Ishikawa (cell line): ENCODE measurements around the gene ITPKA.

Source experiments
- CEBPB ChIP-seq: IDR thresholded peaks from 2 replicates; pipeline ENCODE4 v1.6.1; 2012
- CREB1 ChIP-seq: IDR thresholded peaks from 2 replicates; pipeline ENCODE4 v1.6.1; 2012; ENCODE audit warnings: low read depth
- EGR1 ChIP-seq: IDR thresholded peaks from 2 replicates; pipeline ENCODE4 v1.6.1; 2012
- EP300 ChIP-seq: IDR thresholded peaks from 2 replicates; pipeline ENCODE4 v1.6.1; 2012; ENCODE audit warnings: borderline replicate concordance
- FOXM1 ChIP-seq: IDR thresholded peaks from 2 replicates; pipeline ENCODE4 v1.6.1; 2012; ENCODE audit warnings: low read depth, borderline replicate concordance
- MAX ChIP-seq: IDR thresholded peaks from 2 replicates; pipeline ENCODE4 v1.6.1; 2012
- NFIC ChIP-seq: IDR thresholded peaks from 2 replicates; pipeline ENCODE4 v1.6.1; 2012
- RAD21 ChIP-seq: IDR thresholded peaks from 2 replicates; pipeline ENCODE4 v1.6.1; 2012; ENCODE audit warnings: low read depth
- REST ChIP-seq: IDR thresholded peaks from 2 replicates; pipeline ENCODE4 v1.6.1; 2012; ENCODE audit warnings: low read depth, mild to moderate bottlenecking
- TAF1 ChIP-seq: IDR thresholded peaks from 2 replicates; pipeline ENCODE4 v1.6.1; 2012; ENCODE audit warnings: low read depth, mild to moderate bottlenecking
- TCF12 ChIP-seq: IDR thresholded peaks from 2 replicates; pipeline ENCODE4 v1.6.1; 2012; ENCODE audit warnings: low read depth
- TEAD4 ChIP-seq: IDR thresholded peaks from 2 replicates; pipeline ENCODE4 v1.6.1; 2012
- USF1 ChIP-seq: IDR thresholded peaks from 2 replicates; pipeline ENCODE4 v1.6.1; 2012
- YY1 ChIP-seq: IDR thresholded peaks from 2 replicates; pipeline ENCODE4 v1.6.1; 2012; ENCODE audit warnings: low read depth
- ZBTB7A ChIP-seq: IDR thresholded peaks from 2 replicates; pipeline ENCODE4 v1.6.1; 2012; ENCODE audit warnings: low read depth

The ITPKA gene

GRCh38 chr15:41502795-41503668, 9.4 kb downstream of the ITPKA start:
- TF ChIP-seq CREB1 (no peak), RAD21 (no peak), REST (no peak), FOXM1 (no peak), EP300 (no peak), MAX (no peak), USF1 (no peak), TEAD4 (no peak), TCF12 (no peak)

DNA sequence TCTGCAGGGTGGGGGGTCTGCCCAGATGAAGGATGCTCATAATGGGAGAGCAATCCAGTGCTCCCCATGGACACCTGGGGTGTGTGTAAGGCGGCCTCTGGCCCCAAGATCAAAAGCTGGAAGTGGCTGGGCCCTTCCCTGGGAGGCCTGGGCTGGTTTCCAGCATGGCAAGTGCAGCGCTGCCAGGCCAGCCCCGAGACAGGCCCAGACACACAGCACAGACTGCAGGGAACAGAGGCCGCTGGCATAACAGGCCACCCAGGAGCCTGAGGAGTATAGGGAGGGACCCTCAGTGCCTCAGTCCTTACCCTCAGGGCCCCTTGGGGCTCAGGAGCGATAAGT, 10.0 kb downstream of the ITPKA start:
- no peak for TF ChIP-seq TAF1
- no peak for TF ChIP-seq MAX
- TF ChIP-seq EGR1 = no peak
- TF ChIP-seq TCF12 = no peak
- no peak for TF ChIP-seq TEAD4
- TF ChIP-seq RAD21 = no peak
- no peak for TF ChIP-seq USF1
- no peak for TF ChIP-seq ZBTB7A
- no peak for TF ChIP-seq YY1
- TF ChIP-seq CEBPB = no peak
- no peak for TF ChIP-seq NFIC
- TF ChIP-seq FOXM1 = no peak
- TF ChIP-seq EP300 = no peak
- TF ChIP-seq REST = no peak
- no peak for TF ChIP-seq CREB1

DNA sequence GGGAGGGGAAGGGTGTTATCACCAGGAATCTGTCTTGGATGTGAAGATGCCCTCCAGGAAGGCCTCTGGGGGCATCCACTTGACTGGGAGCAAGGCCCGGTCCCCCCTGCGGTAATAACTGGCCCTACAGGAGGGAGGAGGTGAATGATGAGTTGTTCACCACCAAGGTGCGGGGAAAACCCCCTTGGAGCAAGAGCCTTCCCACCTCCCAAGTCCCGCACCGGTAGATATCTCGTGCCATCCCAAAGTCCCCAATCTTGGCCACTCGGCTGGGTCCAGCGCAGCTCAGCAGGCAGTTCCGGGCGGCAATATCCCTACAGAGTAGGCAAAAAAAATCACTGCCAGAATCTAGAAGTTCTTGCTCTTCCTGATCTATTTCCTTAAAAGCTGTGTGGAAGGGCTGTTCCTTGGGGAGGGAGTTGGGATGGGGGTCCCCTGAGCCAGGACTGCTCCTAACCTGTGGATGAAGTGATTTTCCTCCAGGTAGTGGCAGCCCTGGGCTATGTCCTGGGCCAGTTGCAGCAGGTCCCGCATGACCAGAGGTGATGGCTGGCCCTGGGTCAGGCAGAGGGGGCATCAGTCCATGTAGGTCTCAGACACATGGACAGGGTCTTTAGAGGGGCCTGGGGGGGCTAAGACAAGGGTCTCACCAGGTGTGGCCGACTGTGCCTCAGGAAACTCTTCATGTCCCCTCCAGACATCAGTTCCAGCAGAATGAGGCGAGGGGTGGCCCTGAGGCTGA, 11.2 kb downstream of the ITPKA start:
- TF ChIP-seq CREB1 (no peak), TCF12 (no peak), EGR1 (no peak), ZBTB7A (no peak)

DNA sequence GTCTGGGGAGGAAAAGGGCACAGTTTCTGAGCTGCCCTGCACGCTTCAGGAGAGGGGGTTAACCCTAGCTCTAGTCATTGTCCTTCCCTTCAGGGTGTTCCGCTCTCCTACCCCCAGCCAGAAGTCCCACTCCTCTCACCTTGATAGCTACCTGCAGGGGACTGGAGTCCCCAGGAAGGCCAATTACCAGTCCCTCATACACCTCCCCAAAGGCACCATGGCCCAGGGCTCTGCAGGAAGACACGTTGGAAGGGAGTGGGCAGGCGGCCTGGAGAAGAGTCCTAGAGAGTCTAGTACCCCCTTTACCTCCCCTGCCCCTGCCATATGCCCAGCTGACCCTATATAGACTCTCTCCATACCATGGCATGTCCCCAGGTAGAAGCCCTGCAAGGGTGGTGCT, 12.1 kb downstream of the ITPKA start:
- no peak for TF ChIP-seq MAX
- TF ChIP-seq REST = no peak
- TF ChIP-seq TAF1 = no peak
- TF ChIP-seq YY1 = no peak
- no peak for TF ChIP-seq EGR1
- no peak for TF ChIP-seq USF1
- TF ChIP-seq CREB1 = no peak
- no peak for TF ChIP-seq NFIC
- TF ChIP-seq TCF12 = no peak
- TF ChIP-seq RAD21 = no peak
